Kidney (tissue), 14 donors: Measurements from ENCODE around the gene PODXL2. TPM values are rescaled to one million over a fixed set of nuclear protein-coding genes. Genes with fewer than 3 reads are reported as not detected.

Experiments used
- DNase-seq, 5 donors: peaks; one replicate each; pipeline ENCODE4 v3.0.0-alpha.2; 2013 to 2020
- FAIRE-seq: peaks from 2 replicates; lab custom pipeline; 2012; peaks lifted over from hg19 to GRCh38; lab: Jason Lieb, UNC
- H3K27ac ChIP-seq, 2 donors: one replicate each; pipeline ENCODE4 v1.7.0; 2013; ENCODE audit warnings: low read depth in 2 of 2, low read length in 2 of 2, inconsistent platforms in 1 of 2
- H3K27me3 ChIP-seq: one replicate; pipeline ENCODE4 v1.7.1; 2013; ENCODE audit warnings: low read length, inconsistent platforms; ENCODE audit not compliant: control insufficient read depth, insufficient read depth
- H3K36me3 ChIP-seq, 3 donors: one replicate each; pipeline versions ENCODE4 v1.7.0 to v1.7.1; 2013; ENCODE audit warnings: low read length in 3 of 3, control low read depth in 1 of 3, inconsistent platforms in 1 of 3; ENCODE audit not compliant: insufficient read depth in 3 of 3, control insufficient read depth in 2 of 3
- H3K4me1 ChIP-seq, 3 donors: one replicate each; pipeline versions ENCODE4 v1.7.0 to v1.7.1; 2013; ENCODE audit warnings: low read length in 3 of 3, inconsistent platforms in 1 of 3, low read depth in 1 of 3; ENCODE audit not compliant: control insufficient read depth in 2 of 3, insufficient read depth in 2 of 3
- H3K4me3 ChIP-seq, 3 donors: one replicate each; pipeline versions ENCODE4 v1.7.0 to v1.8.1; 2013; ENCODE audit warnings: low read length in 3 of 3, control low read depth in 1 of 3, inconsistent platforms in 1 of 3
- H3K9ac ChIP-seq, 3 donors: one replicate each; pipeline versions ENCODE4 v1.7.0 to v1.7.1; 2013; ENCODE audit warnings: low read length in 3 of 3, control low read depth in 1 of 3, inconsistent platforms in 1 of 3
- H3K9me3 ChIP-seq, 3 donors: one replicate each; pipeline versions ENCODE4 v1.7.0 to v1.7.1; 2013; ENCODE audit warnings: low read length in 3 of 3, control low read depth in 1 of 3, inconsistent platforms in 1 of 3; ENCODE audit not compliant: control insufficient read depth in 2 of 3, insufficient read depth in 1 of 3
- intact Hi-C: fragments of 100-400 bp; cut with DNase I; formaldehyde crosslinking; loops from one replicate; pipeline ENCODE4 v1.11.1; 2022
- polyA plus RNA-seq: library from polyadenylated mRNA; stranded (reverse); fragments of 350-450 nt; fragmentation: Illumina TruSeq; extraction: RNeasy Lipid Tissue Mini Kit (QIAGEN cat#74804); gene quantifications from one replicate; pipeline ENCODE4 v1.2.3, GENCODE V29; 2014; ENCODE audit warnings: low read depth, low replicate concordance; ENCODE audit not compliant: insufficient read depth
- total RNA-seq: library from RNA; stranded (reverse); fragmentation: NEBNext Ultra II Directional; extraction: Animal tissue kit (Norgen Biotek cat#: 25700); gene quantifications from one replicate; pipeline ENCODE4 v1.2.1, GENCODE V29; 2021
- TF ChIP-seq, protein P1 (sequence below): IDR thresholded peaks from 3 replicates; pipeline ENCODE4 v1.5.1; 2012; ENCODE audit warnings: mild to moderate bottlenecking, moderate library complexity, borderline replicate concordance; ENCODE audit not compliant: insufficient read depth; ENCODE audit errors: extremely low read depth
- donor health status: control.
- donor health status: control.
- donor health status: control.
- donor health status: control.
- donor health status: control.
- donor health status: DM: yes; HTN: yes; CAD: no.
- donor health status: Normal renal cell carcinoma (clear cell type).

Gene PODXL2
- total and polyA plus RNA-seq, 2 donors from 2014 or later = 7.4 to 10.5 TPM

DNA sequence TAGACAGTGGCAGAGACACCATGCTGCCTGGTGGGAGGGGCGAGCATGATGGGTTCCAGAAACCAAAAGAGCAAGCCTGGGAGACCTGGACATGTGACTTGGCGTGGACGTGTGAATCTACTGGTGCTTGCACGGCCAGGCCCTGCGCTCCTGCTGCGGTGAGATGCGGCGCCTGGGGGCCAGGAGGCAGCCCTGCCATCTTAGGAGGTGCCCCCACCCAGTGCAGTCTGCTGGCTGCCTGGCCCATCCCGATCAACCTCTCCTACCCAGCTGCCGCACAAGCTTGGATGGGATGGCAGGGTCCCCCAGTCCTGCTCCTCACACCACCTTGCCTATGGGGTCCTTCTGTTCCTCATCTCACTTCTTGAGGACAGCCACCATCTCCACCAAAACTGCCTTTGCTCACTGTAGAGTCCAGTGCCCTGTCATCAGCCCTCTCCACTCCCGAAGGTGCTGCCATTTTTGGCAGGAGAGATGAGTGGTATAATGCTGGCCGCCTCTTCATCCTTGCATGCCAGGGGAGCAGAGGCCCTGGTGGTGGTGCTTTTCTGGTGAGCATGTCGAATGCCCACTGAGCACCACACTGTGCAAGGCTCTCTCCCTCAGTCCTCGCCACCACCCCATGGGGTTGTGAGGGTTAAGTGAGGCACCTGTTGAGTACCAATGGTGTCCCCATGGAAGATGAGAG is 40.7 kb downstream of the PODXL2 start:
- Histone ChIP-seq H3K9ac (no peak overlapping the region), H3K9me3 (no peaks in the 10 kb centered on the region), H3K36me3 (no peaks in the 10 kb centered on the region), H3K4me3 (no peak overlapping the region), H3K27me3 (no peaks in the 10 kb centered on the region), H3K27ac (no peak overlapping the region), H3K4me1 (peaks cover 0 to 13% (median 5%) of the 10 kb centered on the region in 3 donors)
- intact Hi-C loops = no loop called here
- DNase-seq = peak in 2 of 5 donors; percentile 34 to 69
- TF ChIP-seq, protein P1, sequence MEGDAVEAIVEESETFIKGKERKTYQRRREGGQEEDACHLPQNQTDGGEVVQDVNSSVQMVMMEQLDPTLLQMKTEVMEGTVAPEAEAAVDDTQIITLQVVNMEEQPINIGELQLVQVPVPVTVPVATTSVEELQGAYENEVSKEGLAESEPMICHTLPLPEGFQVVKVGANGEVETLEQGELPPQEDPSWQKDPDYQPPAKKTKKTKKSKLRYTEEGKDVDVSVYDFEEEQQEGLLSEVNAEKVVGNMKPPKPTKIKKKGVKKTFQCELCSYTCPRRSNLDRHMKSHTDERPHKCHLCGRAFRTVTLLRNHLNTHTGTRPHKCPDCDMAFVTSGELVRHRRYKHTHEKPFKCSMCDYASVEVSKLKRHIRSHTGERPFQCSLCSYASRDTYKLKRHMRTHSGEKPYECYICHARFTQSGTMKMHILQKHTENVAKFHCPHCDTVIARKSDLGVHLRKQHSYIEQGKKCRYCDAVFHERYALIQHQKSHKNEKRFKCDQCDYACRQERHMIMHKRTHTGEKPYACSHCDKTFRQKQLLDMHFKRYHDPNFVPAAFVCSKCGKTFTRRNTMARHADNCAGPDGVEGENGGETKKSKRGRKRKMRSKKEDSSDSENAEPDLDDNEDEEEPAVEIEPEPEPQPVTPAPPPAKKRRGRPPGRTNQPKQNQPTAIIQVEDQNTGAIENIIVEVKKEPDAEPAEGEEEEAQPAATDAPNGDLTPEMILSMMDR = no peak
- no peak for FAIRE-seq

DNA sequence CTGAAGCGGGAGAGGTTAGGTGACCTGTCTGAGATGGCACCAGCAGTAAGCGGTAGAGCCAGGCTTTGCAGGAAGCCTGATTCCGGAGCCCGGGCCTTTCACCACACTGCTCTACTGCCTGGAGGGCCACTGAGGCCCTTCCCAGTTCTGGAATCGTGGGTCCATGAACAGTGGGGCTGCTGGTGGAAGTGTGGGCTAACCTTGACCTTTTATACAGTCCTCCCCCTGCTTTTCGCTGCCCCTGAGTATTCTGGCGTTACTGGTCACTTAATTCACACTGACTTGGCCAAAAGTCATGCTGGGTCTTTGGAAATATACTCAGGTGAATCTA is 41.2 kb downstream of the PODXL2 start:
- FAIRE-seq = no peak
- intact Hi-C loops = no loop called here
- TF ChIP-seq, protein P1 = no peak

DNA sequence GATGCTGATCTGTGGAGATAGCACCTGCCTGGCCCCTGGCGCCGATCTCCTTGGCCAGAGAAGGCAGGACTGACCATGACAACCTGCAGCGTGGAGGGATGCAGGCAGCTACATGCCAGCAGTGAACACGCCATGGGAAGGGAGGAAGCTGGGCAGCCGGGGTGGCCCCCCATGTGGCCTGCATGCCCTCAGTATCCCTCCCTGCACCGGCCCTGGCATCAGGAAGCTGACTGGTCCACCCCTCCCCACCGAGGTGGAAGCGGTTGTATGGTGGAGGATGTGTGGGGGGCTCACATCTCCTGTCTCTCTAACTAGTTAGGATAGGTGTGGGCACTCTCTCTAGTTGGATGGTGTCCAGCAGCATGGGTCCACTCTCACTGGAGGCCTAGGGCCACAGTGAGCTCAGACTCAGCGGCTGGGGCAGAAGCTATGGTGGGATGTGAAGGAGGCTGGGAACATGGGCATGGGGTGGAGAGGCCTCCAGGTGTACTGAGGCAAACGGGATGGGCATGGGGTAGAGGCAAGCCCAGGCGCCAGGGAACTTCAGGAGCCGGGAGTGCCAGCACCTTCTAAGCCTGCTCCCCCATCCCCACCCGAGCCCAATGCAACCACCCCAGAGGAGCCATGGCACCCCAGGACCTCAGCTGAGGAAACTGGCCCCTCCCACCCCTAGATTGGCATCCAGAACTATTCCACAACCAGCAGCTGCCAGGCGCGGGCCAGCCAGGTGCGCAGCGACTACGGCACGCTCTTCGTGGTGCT is 42.0 kb downstream of the PODXL2 start:
- Histone ChIP-seq H3K36me3 (no peaks in the 10 kb centered on the region), H3K9me3 (no peaks in the 10 kb centered on the region), H3K4me3 (no peak overlapping the region), H3K9ac (no peak overlapping the region), H3K27me3 (no peaks in the 10 kb centered on the region), H3K27ac (no peak overlapping the region), H3K4me1 (peaks cover 0 to 13% (median 5%) of the 10 kb centered on the region in 3 donors)
- intact Hi-C loops = no loop called here
- FAIRE-seq = no peak
- DNase-seq = peak in 2 of 5 donors; percentile 45 to 71
- TF ChIP-seq, protein P1 = no peak

More for the DNA sequence above, 41.2 kb downstream of the PODXL2 start:
- peak in 1 of 5 donors; percentile 57 for DNase-seq
- Histone ChIP-seq H3K4me1 (peaks cover 0 to 13% (median 5%) of the 10 kb centered on the region in 3 donors), H3K27me3 (no peaks in the 10 kb centered on the region), H3K4me3 (no peak overlapping the region), H3K27ac (no peak overlapping the region), H3K9me3 (no peaks in the 10 kb centered on the region), H3K9ac (no peak overlapping the region), H3K36me3 (no peaks in the 10 kb centered on the region)
